H9 (cell line): ENCODE results near the gene SRBD1. TPM values are rescaled to one million over a fixed set of nuclear protein-coding genes. Genes with fewer than 3 reads are reported as not detected.

ENCODE experiments used
- DNase-seq: peaks from one replicate; pipeline ENCODE4 v3.0.0-alpha.2; 2017
- H2AFZ ChIP-seq: one replicate; pipeline ENCODE4 v1.6.1; 2013; ENCODE audit warnings: mild to moderate bottlenecking, low read length, control low read depth, moderate library complexity
- H2AK5ac ChIP-seq: 2 replicates; pipeline ENCODE4 v1.6.1; 2013; ENCODE audit warnings: low read length, control low read depth, mixed read lengths; ENCODE audit not compliant: insufficient read length
- H2BK120ac ChIP-seq: one replicate; pipeline ENCODE4 v1.6.1; 2013; ENCODE audit warnings: low read depth, mild to moderate bottlenecking, low read length, control low read depth, inconsistent platforms; ENCODE audit not compliant: poor library complexity, severe bottlenecking
- H2BK12ac ChIP-seq: 2 replicates; pipeline ENCODE4 v1.6.1; 2013; ENCODE audit warnings: low read length, control low read depth, mixed read lengths, low read depth; ENCODE audit not compliant: insufficient read length
- H2BK15ac ChIP-seq: 2 replicates; pipeline ENCODE4 v1.6.1; 2013; ENCODE audit warnings: low read depth, low read length, control low read depth
- H2BK20ac ChIP-seq: one replicate; pipeline ENCODE4 v1.6.1; 2013; ENCODE audit warnings: low read depth, mild to moderate bottlenecking, low read length, control low read depth, inconsistent platforms; ENCODE audit not compliant: poor library complexity, severe bottlenecking
- H2BK5ac ChIP-seq: 2 replicates; pipeline ENCODE4 v1.6.1; 2013; ENCODE audit warnings: low read length, control low read depth, mixed read lengths; ENCODE audit not compliant: insufficient read length
- H3K14ac ChIP-seq: 2 replicates; pipeline ENCODE4 v1.6.1; 2013; ENCODE audit warnings: low read length, control low read depth; ENCODE audit not compliant: insufficient read depth
- H3K18ac ChIP-seq: 2 replicates; pipeline ENCODE4 v1.6.1; 2013; ENCODE audit warnings: low read depth, mild to moderate bottlenecking, mixed read lengths, low read length, control low read depth; ENCODE audit not compliant: insufficient read length
- H3K23ac ChIP-seq: 2 replicates; pipeline ENCODE4 v1.6.1; 2013; ENCODE audit warnings: low read length, control low read depth, mixed read lengths, low read depth; ENCODE audit not compliant: insufficient read length
- H3K23me2 ChIP-seq: 2 replicates; pipeline ENCODE4 v1.6.1; 2013; ENCODE audit warnings: low read depth, mild to moderate bottlenecking, mixed read lengths, low read length, control low read depth; ENCODE audit not compliant: insufficient read length, poor library complexity, severe bottlenecking
- H3K27ac ChIP-seq: 2 replicates; pipeline ENCODE4 v1.5.1; 2013; ENCODE audit warnings: low read length, control low read depth, mixed read lengths, low read depth; ENCODE audit not compliant: insufficient read length
- H3K27me3 ChIP-seq: 2 replicates; pipeline ENCODE4 v1.6.1; 2013; ENCODE audit warnings: low read length, control low read depth, inconsistent platforms; ENCODE audit not compliant: insufficient read depth
- H3K4ac ChIP-seq: 2 replicates; pipeline ENCODE4 v1.6.1; 2013; ENCODE audit warnings: low read depth, mild to moderate bottlenecking, control low read depth, inconsistent platforms, low read length, moderate library complexity
- H3K4me1 ChIP-seq: 2 replicates; pipeline ENCODE4 v1.6.1; 2013; ENCODE audit warnings: low read length, control low read depth, inconsistent platforms; ENCODE audit not compliant: insufficient read depth
- H3K4me2 ChIP-seq: 2 replicates; pipeline ENCODE4 v1.6.1; 2013; ENCODE audit warnings: low read length, control low read depth, mixed read lengths; ENCODE audit not compliant: insufficient read length, insufficient read depth
- H3K56ac ChIP-seq: 2 replicates; pipeline ENCODE4 v1.6.1; 2013; ENCODE audit warnings: low read depth, mild to moderate bottlenecking, mixed read lengths, low read length, control low read depth; ENCODE audit not compliant: insufficient read length
- H3K79me1 ChIP-seq: 2 replicates; pipeline ENCODE4 v1.6.1; 2013; ENCODE audit warnings: low read depth, mild to moderate bottlenecking, moderate library complexity, low read length, control low read depth, inconsistent platforms; ENCODE audit not compliant: insufficient read depth, poor library complexity, severe bottlenecking
- H3K79me2 ChIP-seq: 2 replicates; pipeline ENCODE4 v1.6.1; 2013; ENCODE audit warnings: low read length, control low read depth, inconsistent platforms; ENCODE audit not compliant: insufficient read depth
- H3K9ac ChIP-seq: 2 replicates; pipeline ENCODE4 v1.6.1; 2013; ENCODE audit warnings: low read length, control low read depth, mixed read lengths; ENCODE audit not compliant: insufficient read length; ENCODE audit errors: extremely low read depth
- H3K9me3 ChIP-seq: one replicate; pipeline ENCODE4 v1.6.1; 2013; ENCODE audit warnings: low read depth, low read length, inconsistent platforms; ENCODE audit not compliant: control insufficient read depth
- H3T11ph ChIP-seq: one replicate; pipeline ENCODE4 v1.6.1; 2013; ENCODE audit warnings: mild to moderate bottlenecking, low read length, control low read depth, inconsistent platforms
- H4K20me1 ChIP-seq: one replicate; pipeline ENCODE4 v1.6.1; 2013; ENCODE audit not compliant: control insufficient read depth, insufficient read length, insufficient read depth
- H4K5ac ChIP-seq: 2 replicates; pipeline ENCODE4 v1.6.1; 2013; ENCODE audit warnings: low read depth, mild to moderate bottlenecking, mixed read lengths, low read length, control low read depth; ENCODE audit not compliant: insufficient read length
- H4K8ac ChIP-seq: replicated peaks from 2 replicates; pipeline ENCODE4 v1.6.1; 2013; ENCODE audit warnings: low read length, control low read depth, mixed read lengths, low read depth; ENCODE audit not compliant: insufficient read length
- H4K91ac ChIP-seq: 2 replicates; pipeline ENCODE4 v1.6.1; 2013; ENCODE audit warnings: low read depth, mild to moderate bottlenecking, moderate library complexity, mixed read lengths, low read length, control low read depth; ENCODE audit not compliant: insufficient read length
- H3K27ac Mint-ChIP-seq, 3 experiments: 2 replicates in 2 of 3; 3 replicates in 1 of 3; pipeline ENCODE4 v1.8.0; 2020 to 2021; ENCODE audit warnings: mixed read lengths in 3 of 3, mild to moderate bottlenecking in 1 of 3, moderate library complexity in 1 of 3
- H3K27me3 Mint-ChIP-seq: 2 replicates; pipeline ENCODE4 v1.8.0; 2021; ENCODE audit warnings: low read depth, mild to moderate bottlenecking, moderate library complexity, mixed read lengths
- H3K36me3 Mint-ChIP-seq, 3 experiments: 2 replicates in 2 of 3; 3 replicates in 1 of 3; pipeline ENCODE4 v1.8.0; 2020 to 2021; ENCODE audit warnings: low read depth in 3 of 3, mixed read lengths in 3 of 3; ENCODE audit not compliant: insufficient read depth in 1 of 3
- H3K4me1 Mint-ChIP-seq, 2 experiments: 2 replicates each; pipeline ENCODE4 v1.8.0; 2020; ENCODE audit warnings: mixed read lengths in 2 of 2
- H3K4me3 Mint-ChIP-seq, 2 experiments: 2 replicates in 1 of 2; 3 replicates in 1 of 2; pipeline ENCODE4 v1.8.0; 2020 to 2021; ENCODE audit warnings: mild to moderate bottlenecking in 2 of 2, mixed read lengths in 2 of 2, moderate library complexity in 1 of 2
- H3K9me3 Mint-ChIP-seq, 2 experiments: 2 replicates in 1 of 2; 3 replicates in 1 of 2; pipeline ENCODE4 v1.8.0; 2020; ENCODE audit warnings: mild to moderate bottlenecking in 2 of 2, mixed read lengths in 2 of 2, moderate library complexity in 1 of 2
- CTCF ChIP-seq: fragments of 200-600 bp; sonication (generic); conservative IDR thresholded peaks from 3 replicates; pipeline ENCODE4 v1.8.0; 2021; ENCODE audit warnings: antibody characterized with exemption, mild to moderate bottlenecking
- WGBS: extraction: QIAGEN DNeasy Blood & Tissue Kit; methylation state at CpG from one replicate; pipeline ENCODE4 v1.1.7; 2013; ENCODE audit warnings: missing lambda C conversion rate, low lambda C conversion rate, mixed read lengths; ENCODE audit not compliant: insufficient read length; ENCODE audit errors: extremely low coverage; 5-methylcytosine and 5-hydroxymethylcytosine counted together
- total RNA-seq: library from RNA; stranded (reverse); gene quantifications from 2 replicates; pipeline ENCODE4 v1.2.1, GENCODE V29; 2021

Gene SRBD1
- total RNA-seq, 1 experiment from 2014 or later: 18.3 TPM

GRCh38 chr2:45415534-45416123 is 195.4 kb downstream of the SRBD1 start:
- Mint-ChIP-seq H3K9me3 (no peaks in the 10 kb centered on the region), H3K4me1 (peaks cover 21 to 22% of the 10 kb centered on the region in 2 experiments), H3K27ac (peak overlapping the region in 1 of 3 experiments; percentile 87; a peak in 3 of 7 replicates), H3K36me3 (peaks cover 9 to 26% (median 24%) of the 10 kb centered on the region in 3 experiments; a peak in 5 of 7 replicates), H3K27me3 (no peaks in the 10 kb centered on the region), H3K4me3 (no peak overlapping the region)
- TF ChIP-seq CTCF: no peak
- no peak overlapping the region for H2BK12ac ChIP-seq
- H4K5ac ChIP-seq: no peak overlapping the region
- no peaks in the 10 kb centered on the region for H4K20me1 ChIP-seq
- no peak overlapping the region for H2AK5ac ChIP-seq
- H3K14ac ChIP-seq: no peak overlapping the region
- no peak overlapping the region for H3K23ac ChIP-seq
- no peak overlapping the region for H3K18ac ChIP-seq
- no peak overlapping the region for H2BK120ac ChIP-seq
- no peak overlapping the region for H4K91ac ChIP-seq
- WGBS: no CpG with 5 or more reads among the region's 5 CpGs
- no peak overlapping the region for H3K9ac ChIP-seq
- no peak overlapping the region for H2BK20ac ChIP-seq
- H2BK5ac ChIP-seq: no peak overlapping the region
- no peak overlapping the region for H3T11ph ChIP-seq
- H3K4ac ChIP-seq: no peak overlapping the region
- H3K56ac ChIP-seq: no peak overlapping the region
- no peaks in the 10 kb centered on the region for H3K27me3 ChIP-seq
- H4K8ac ChIP-seq: no peak overlapping the region
- no peaks in the 10 kb centered on the region; the same call in 1 of the 2 replicates for H3K4me1 ChIP-seq
- no peaks in the 10 kb centered on the region for H3K79me1 ChIP-seq
- no peaks in the 10 kb centered on the region for H3K9me3 ChIP-seq
- DNase-seq: no peak
- no peak overlapping the region for H3K27ac ChIP-seq
- H3K4me2 ChIP-seq: no peak overlapping the region
- no peaks in the 10 kb centered on the region for H3K23me2 ChIP-seq
- H3K79me2 ChIP-seq: no peaks in the 10 kb centered on the region
- no peak overlapping the region for H2AFZ ChIP-seq
- H2BK15ac ChIP-seq: no peak overlapping the region
